HEK293 (cell line): ENCODE data around the gene ZNF532.

ENCODE experiments used
- CTCF ChIA-PET: fragments of 350-600 bp; formaldehyde crosslinking; extraction: SDS; loops from one replicate; lab custom pipeline; 2021; ENCODE audit warnings: antibody characterized with exemption; lab: Yijun Ruan, JAX
- POLR2A ChIA-PET: fragments of 300-600 bp; formaldehyde crosslinking; extraction: SDS; loops from one replicate; lab custom pipeline; 2020; ENCODE audit warnings: antibody characterized with exemption, inconsistent platforms; lab: Yijun Ruan, JAX
- H3K27ac ChIP-seq: fragments of 200-500 bp; sonication (Bioruptor generic); 2 replicates; pipeline ENCODE4 v1.5.1; 2014; ENCODE audit warnings: low read depth, low read length, control low read depth, inconsistent platforms; ENCODE audit errors: extremely low read depth
- H3K36me3 ChIP-seq, 2 experiments: fragments of 200-500 bp in 1 of 2; sonication (Bioruptor generic) in 1 of 2; 1 replicate in 1 of 2; 2 replicates in 1 of 2; pipeline ENCODE4 v1.5.1; 2014 to 2017; ENCODE audit warnings: inconsistent platforms in 2 of 2, low read length in 2 of 2; ENCODE audit not compliant: control insufficient read depth in 2 of 2, insufficient read depth in 1 of 2
- H3K4me1 ChIP-seq: fragments of 200-500 bp; sonication (Bioruptor generic); 2 replicates; pipeline ENCODE4 v1.5.1; 2014; ENCODE audit warnings: mild to moderate bottlenecking, low read length, inconsistent platforms; ENCODE audit not compliant: control insufficient read depth, insufficient read depth
- H3K4me3 ChIP-seq: 2 replicates; pipeline ENCODE4 v1.5.1; 2011; ENCODE audit warnings: low read depth, mild to moderate bottlenecking, control low read depth, low read length, moderate library complexity
- H3K9me3 ChIP-seq: fragments of 200-500 bp; sonication (Bioruptor generic); 2 replicates; pipeline ENCODE4 v1.5.1; 2014; ENCODE audit warnings: low read depth, low read length, inconsistent platforms; ENCODE audit not compliant: control insufficient read depth, insufficient read depth
- GFI1B ChIP-seq: fragments of 450-650 bp; formaldehyde crosslinking; IDR thresholded peaks from 2 replicates; pipeline ENCODE4 v1.5.1; 2016; ENCODE audit warnings: missing biosample characterization, missing genetic modification characterization
- GLIS1 ChIP-seq: fragments of 450-650 bp; formaldehyde crosslinking; IDR thresholded peaks from 2 replicates; pipeline ENCODE4 v1.5.1; 2016; ENCODE audit warnings: missing biosample characterization, missing genetic modification characterization
- HOXA7 ChIP-seq: sonication (generic); formaldehyde crosslinking; IDR thresholded peaks from 2 replicates; pipeline ENCODE4 v1.8.1; 2022; ENCODE audit warnings: missing genetic modification reagents, borderline replicate concordance
- IKZF3 ChIP-seq: fragments of 450-650 bp; IDR thresholded peaks from 2 replicates; pipeline ENCODE4 v1.5.0; 2018; ENCODE audit warnings: missing biosample characterization, mild to moderate bottlenecking, missing genetic modification characterization, moderate library complexity
- SALL2 ChIP-seq: fragments of 450-650 bp; formaldehyde crosslinking; IDR thresholded peaks from 2 replicates; pipeline ENCODE4 v1.5.0; 2017; ENCODE audit warnings: missing biosample characterization, mild to moderate bottlenecking, missing genetic modification characterization, borderline replicate concordance
- TCF7L2 ChIP-seq: IDR thresholded peaks from 2 replicates; pipeline ENCODE4 v1.6.1; 2011; ENCODE audit warnings: low read depth, mild to moderate bottlenecking, inconsistent platforms, low read length, moderate library complexity, borderline replicate concordance
- YY2 ChIP-seq: fragments of 450-650 bp; formaldehyde crosslinking; IDR thresholded peaks from 2 replicates; pipeline ENCODE4 v1.5.1; 2016; ENCODE audit warnings: missing biosample characterization, missing genetic modification characterization
- ZBTB17 ChIP-seq: fragments of 450-650 bp; formaldehyde crosslinking; IDR thresholded peaks from 2 replicates; pipeline ENCODE4 v1.5.1; 2016; ENCODE audit warnings: missing biosample characterization, missing genetic modification characterization
- ZNF114 ChIP-seq: fragments of 450-650 bp; formaldehyde crosslinking; IDR thresholded peaks from 2 replicates; pipeline ENCODE4 v1.5.0; 2017; ENCODE audit warnings: missing biosample characterization, missing genetic modification characterization
- ZNF155 ChIP-seq: fragments of 450-650 bp; formaldehyde crosslinking; IDR thresholded peaks from 2 replicates; pipeline ENCODE4 v1.5.1; 2016; ENCODE audit warnings: missing biosample characterization, missing genetic modification characterization
- ZNF202 ChIP-seq: fragments of 450-650 bp; formaldehyde crosslinking; IDR thresholded peaks from 2 replicates; pipeline ENCODE4 v1.5.1; 2016; ENCODE audit warnings: missing biosample characterization, missing genetic modification characterization, borderline replicate concordance
- ZNF292 ChIP-seq: fragments of 450-650 bp; formaldehyde crosslinking; IDR thresholded peaks from 2 replicates; pipeline ENCODE4 v1.5.1; 2016; ENCODE audit warnings: low read depth, missing biosample characterization, missing genetic modification characterization, borderline replicate concordance
- ZNF302 ChIP-seq: fragments of 450-650 bp; formaldehyde crosslinking; IDR thresholded peaks from 2 replicates; pipeline ENCODE4 v1.5.1; 2016; ENCODE audit warnings: missing biosample characterization, missing genetic modification characterization, low read depth
- ZNF311 ChIP-seq: fragments of 450-650 bp; formaldehyde crosslinking; IDR thresholded peaks from 2 replicates; pipeline ENCODE4 v1.5.1; 2017; ENCODE audit warnings: missing biosample characterization, missing genetic modification characterization, borderline replicate concordance
- ZNF366 ChIP-seq: fragments of 450-650 bp; formaldehyde crosslinking; conservative IDR thresholded peaks from 2 replicates; pipeline ENCODE4 v1.5.1; 2016; ENCODE audit warnings: missing biosample characterization, missing genetic modification characterization
- ZNF600 ChIP-seq: fragments of 450-650 bp; formaldehyde crosslinking; IDR thresholded peaks from 2 replicates; pipeline ENCODE4 v1.5.1; 2016; ENCODE audit warnings: missing biosample characterization, missing genetic modification characterization
- ZNF623 ChIP-seq: fragments of 450-650 bp; formaldehyde crosslinking; IDR thresholded peaks from 2 replicates; pipeline ENCODE4 v1.5.1; 2016; ENCODE audit warnings: missing biosample characterization, missing genetic modification characterization
- ZNF654 ChIP-seq: fragments of 450-650 bp; formaldehyde crosslinking; IDR thresholded peaks from 2 replicates; pipeline ENCODE4 v1.5.1; 2016; ENCODE audit warnings: low read depth, missing biosample characterization, missing genetic modification characterization
- ZNF670 ChIP-seq: fragments of 450-650 bp; formaldehyde crosslinking; IDR thresholded peaks from 2 replicates; pipeline ENCODE4 v1.5.1; 2016; ENCODE audit warnings: missing biosample characterization, missing genetic modification characterization, low read depth
- TF ChIP-seq, protein P1 (sequence below): fragments of 450-650 bp; formaldehyde crosslinking; IDR thresholded peaks from 2 replicates; pipeline ENCODE4 v1.5.1; 2016; ENCODE audit warnings: missing biosample characterization, missing genetic modification characterization
- TF ChIP-seq, protein P2 (sequence below): fragments of 450-650 bp; formaldehyde crosslinking; IDR thresholded peaks from 2 replicates; pipeline ENCODE4 v1.5.1; 2016; ENCODE audit warnings: missing biosample characterization, missing genetic modification characterization
- TF ChIP-seq, protein P3 (sequence below): fragments of 450-650 bp; formaldehyde crosslinking; IDR thresholded peaks from 2 replicates; pipeline ENCODE4 v1.5.1; 2017; ENCODE audit warnings: missing biosample characterization, missing genetic modification characterization
- TF ChIP-seq, protein P4 (sequence below): fragments of 450-650 bp; formaldehyde crosslinking; IDR thresholded peaks from 2 replicates; pipeline ENCODE4 v1.5.1; 2017; ENCODE audit warnings: missing biosample characterization, missing genetic modification characterization
- TF ChIP-seq, protein P5 (sequence below): fragments of 450-650 bp; formaldehyde crosslinking; IDR thresholded peaks from 2 replicates; pipeline ENCODE4 v1.5.1; 2016; ENCODE audit warnings: missing biosample characterization, missing genetic modification characterization
- TF ChIP-seq, protein P6 (sequence below): fragments of 450-650 bp; formaldehyde crosslinking; IDR thresholded peaks from 2 replicates; pipeline ENCODE4 v1.5.1; 2016; ENCODE audit warnings: missing biosample characterization, missing genetic modification characterization, borderline replicate concordance

The ZNF532 gene

DNA sequence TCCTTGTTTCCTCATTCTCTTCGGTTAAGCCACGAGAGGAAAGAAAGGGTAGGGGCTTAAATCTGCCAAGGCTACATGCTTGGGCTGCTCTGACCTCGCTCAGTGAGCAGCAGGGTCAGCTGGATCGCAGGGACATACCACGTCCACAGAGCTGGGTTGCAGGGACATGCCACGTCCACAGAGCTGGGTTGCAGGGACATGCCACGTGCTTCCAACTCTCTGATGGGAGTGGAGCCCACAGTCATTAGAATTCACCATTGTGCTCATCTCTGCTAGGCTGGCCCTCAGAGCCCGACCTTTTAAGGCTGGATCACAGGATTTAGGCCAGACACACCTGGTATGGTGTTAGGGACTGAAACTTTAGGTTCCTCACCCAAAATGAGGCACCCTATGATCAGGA, 167.6 kb downstream of the ZNF532 start:
- H3K4me3 ChIP-seq: no peak overlapping the region
- ChIA-PET POLR2A (no interaction called here), CTCF (no interaction called here)
- H3K36me3 ChIP-seq: no peaks in the 10 kb centered on the region
- H3K4me1 ChIP-seq: no peaks in the 10 kb centered on the region
- no peak overlapping the region for H3K27ac ChIP-seq
- no peaks in the 10 kb centered on the region for H3K9me3 ChIP-seq
- TF ChIP-seq ZNF114 (tag by site-specific recombination) (no peak), YY2 (tag by site-specific recombination) (no peak), ZNF292 (no peak), TCF7L2 (no peak), ZNF623 (tag by site-specific recombination) (no peak), ZBTB17 (tag by site-specific recombination) (no peak), ZNF654 (tag by site-specific recombination) (no peak), GLIS1 (tag by site-specific recombination) (no peak), ZNF311 (tag by site-specific recombination) (no peak), GFI1B (no peak), IKZF3 (tag by site-specific recombination) (no peak), ZNF302 (tag by site-specific recombination) (no peak)
- TF ChIP-seq, protein P1, sequence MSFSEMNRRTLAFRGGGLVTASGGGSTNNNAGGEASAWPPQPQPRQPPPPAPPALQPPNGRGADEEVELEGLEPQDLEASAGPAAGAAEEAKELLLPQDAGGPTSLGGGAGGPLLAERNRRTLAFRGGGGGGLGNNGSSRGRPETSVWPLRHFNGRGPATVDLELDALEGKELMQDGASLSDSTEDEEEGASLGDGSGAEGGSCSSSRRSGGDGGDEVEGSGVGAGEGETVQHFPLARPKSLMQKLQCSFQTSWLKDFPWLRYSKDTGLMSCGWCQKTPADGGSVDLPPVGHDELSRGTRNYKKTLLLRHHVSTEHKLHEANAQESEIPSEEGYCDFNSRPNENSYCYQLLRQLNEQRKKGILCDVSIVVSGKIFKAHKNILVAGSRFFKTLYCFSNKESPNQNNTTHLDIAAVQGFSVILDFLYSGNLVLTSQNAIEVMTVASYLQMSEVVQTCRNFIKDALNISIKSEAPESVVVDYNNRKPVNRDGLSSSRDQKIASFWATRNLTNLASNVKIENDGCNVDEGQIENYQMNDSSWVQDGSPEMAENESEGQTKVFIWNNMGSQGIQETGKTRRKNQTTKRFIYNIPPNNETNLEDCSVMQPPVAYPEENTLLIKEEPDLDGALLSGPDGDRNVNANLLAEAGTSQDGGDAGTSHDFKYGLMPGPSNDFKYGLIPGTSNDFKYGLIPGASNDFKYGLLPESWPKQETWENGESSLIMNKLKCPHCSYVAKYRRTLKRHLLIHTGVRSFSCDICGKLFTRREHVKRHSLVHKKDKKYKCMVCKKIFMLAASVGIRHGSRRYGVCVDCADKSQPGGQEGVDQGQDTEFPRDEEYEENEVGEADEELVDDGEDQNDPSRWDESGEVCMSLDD (tag by site-specific recombination): no peak
- TF ChIP-seq, protein P2, sequence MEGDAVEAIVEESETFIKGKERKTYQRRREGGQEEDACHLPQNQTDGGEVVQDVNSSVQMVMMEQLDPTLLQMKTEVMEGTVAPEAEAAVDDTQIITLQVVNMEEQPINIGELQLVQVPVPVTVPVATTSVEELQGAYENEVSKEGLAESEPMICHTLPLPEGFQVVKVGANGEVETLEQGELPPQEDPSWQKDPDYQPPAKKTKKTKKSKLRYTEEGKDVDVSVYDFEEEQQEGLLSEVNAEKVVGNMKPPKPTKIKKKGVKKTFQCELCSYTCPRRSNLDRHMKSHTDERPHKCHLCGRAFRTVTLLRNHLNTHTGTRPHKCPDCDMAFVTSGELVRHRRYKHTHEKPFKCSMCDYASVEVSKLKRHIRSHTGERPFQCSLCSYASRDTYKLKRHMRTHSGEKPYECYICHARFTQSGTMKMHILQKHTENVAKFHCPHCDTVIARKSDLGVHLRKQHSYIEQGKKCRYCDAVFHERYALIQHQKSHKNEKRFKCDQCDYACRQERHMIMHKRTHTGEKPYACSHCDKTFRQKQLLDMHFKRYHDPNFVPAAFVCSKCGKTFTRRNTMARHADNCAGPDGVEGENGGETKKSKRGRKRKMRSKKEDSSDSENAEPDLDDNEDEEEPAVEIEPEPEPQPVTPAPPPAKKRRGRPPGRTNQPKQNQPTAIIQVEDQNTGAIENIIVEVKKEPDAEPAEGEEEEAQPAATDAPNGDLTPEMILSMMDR (tag by site-specific recombination): no peak
- TF ChIP-seq, protein P3, sequence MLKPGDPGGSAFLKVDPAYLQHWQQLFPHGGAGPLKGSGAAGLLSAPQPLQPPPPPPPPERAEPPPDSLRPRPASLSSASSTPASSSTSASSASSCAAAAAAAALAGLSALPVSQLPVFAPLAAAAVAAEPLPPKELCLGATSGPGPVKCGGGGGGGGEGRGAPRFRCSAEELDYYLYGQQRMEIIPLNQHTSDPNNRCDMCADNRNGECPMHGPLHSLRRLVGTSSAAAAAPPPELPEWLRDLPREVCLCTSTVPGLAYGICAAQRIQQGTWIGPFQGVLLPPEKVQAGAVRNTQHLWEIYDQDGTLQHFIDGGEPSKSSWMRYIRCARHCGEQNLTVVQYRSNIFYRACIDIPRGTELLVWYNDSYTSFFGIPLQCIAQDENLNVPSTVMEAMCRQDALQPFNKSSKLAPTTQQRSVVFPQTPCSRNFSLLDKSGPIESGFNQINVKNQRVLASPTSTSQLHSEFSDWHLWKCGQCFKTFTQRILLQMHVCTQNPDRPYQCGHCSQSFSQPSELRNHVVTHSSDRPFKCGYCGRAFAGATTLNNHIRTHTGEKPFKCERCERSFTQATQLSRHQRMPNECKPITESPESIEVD: no peak
- TF ChIP-seq, protein P4, sequence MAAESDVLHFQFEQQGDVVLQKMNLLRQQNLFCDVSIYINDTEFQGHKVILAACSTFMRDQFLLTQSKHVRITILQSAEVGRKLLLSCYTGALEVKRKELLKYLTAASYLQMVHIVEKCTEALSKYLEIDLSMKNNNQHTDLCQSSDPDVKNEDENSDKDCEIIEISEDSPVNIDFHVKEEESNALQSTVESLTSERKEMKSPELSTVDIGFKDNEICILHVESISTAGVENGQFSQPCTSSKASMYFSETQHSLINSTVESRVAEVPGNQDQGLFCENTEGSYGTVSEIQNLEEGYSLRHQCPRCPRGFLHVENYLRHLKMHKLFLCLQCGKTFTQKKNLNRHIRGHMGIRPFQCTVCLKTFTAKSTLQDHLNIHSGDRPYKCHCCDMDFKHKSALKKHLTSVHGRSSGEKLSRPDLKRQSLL (tag by site-specific recombination): no peak

DNA sequence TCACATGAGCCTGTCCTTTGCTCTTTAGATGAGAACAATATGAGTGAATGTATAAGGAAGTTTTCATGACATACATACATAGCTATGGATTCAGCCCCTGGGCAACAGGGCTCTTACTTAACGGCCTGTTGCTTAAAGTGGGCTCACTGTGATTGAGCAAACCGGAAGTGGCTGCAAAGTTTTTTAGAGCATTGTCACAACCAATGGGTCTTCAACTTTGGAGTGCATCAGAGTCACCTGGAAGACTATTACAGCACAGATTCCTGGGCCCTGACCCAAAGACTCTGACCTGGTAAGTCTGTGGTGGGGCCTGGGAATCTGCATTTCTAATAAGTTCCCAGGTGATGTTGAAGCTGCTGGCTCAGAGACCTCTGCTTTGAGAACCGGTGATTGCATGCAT, 168.7 kb downstream of the ZNF532 start:
- Histone ChIP-seq H3K4me3 (no peak overlapping the region), H3K4me1 (no peaks in the 10 kb centered on the region), H3K36me3 (no peaks in the 10 kb centered on the region), H3K27ac (no peak overlapping the region), H3K9me3 (no peaks in the 10 kb centered on the region)
- ChIA-PET CTCF (interaction anchor here (0.6 to 1.3 kb wide), 2 partner anchors 23 to 389 kb away, joined by 3 to 4 read pairs; no protein-coding TSS in a partner anchor), POLR2A (no interaction called here)
- TF ChIP-seq, protein P5, sequence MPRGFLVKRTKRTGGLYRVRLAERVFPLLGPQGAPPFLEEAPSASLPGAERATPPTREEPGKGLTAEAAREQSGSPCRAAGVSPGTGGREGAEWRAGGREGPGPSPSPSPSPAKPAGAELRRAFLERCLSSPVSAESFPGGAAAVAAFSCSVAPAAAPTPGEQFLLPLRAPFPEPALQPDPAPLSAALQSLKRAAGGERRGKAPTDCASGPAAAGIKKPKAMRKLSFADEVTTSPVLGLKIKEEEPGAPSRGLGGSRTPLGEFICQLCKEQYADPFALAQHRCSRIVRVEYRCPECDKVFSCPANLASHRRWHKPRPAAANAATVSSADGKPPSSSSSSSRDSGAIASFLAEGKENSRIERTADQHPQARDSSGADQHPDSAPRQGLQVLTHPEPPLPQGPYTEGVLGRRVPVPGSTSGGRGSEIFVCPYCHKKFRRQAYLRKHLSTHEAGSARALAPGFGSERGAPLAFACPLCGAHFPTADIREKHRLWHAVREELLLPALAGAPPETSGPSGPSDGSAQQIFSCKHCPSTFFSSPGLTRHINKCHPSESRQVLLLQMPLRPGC (tag by site-specific recombination): no peak
- TF ChIP-seq ZNF155 (tag by site-specific recombination): no peak
- no peak for TF ChIP-seq HOXA7
- no peak for TF ChIP-seq ZNF202 (tag by site-specific recombination)
- TF ChIP-seq ZNF670 (tag by site-specific recombination): no peak
- TF ChIP-seq ZNF366: no peak
- no peak for TF ChIP-seq ZNF600 (tag by site-specific recombination)
- no peak for TF ChIP-seq YY2 (tag by site-specific recombination)
- TF ChIP-seq SALL2 (tag by site-specific recombination): no peak
- TF ChIP-seq, protein P6, sequence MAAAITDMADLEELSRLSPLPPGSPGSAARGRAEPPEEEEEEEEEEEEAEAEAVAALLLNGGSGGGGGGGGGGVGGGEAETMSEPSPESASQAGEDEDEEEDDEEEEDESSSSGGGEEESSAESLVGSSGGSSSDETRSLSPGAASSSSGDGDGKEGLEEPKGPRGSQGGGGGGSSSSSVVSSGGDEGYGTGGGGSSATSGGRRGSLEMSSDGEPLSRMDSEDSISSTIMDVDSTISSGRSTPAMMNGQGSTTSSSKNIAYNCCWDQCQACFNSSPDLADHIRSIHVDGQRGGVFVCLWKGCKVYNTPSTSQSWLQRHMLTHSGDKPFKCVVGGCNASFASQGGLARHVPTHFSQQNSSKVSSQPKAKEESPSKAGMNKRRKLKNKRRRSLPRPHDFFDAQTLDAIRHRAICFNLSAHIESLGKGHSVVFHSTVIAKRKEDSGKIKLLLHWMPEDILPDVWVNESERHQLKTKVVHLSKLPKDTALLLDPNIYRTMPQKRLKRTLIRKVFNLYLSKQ (tag by site-specific recombination): no peak
